NCI-H2171 (cell line): ENCODE measurements around the gene DENND1A.

Experiments
- DNase-seq: peaks from one replicate; lab custom pipeline; 2025; lab: John Stamatoyannopoulos, UW

The DENND1A gene

GRCh38 chr9:123725389-123725788 lies 204.5 kb downstream of the DENND1A start:
- no peak for DNase-seq

GRCh38 chr9:123724211-123724796 lies 205.6 kb downstream of the DENND1A start:
- DNase-seq, result no peak

- DNase-seq, result no peak
Observed at GRCh38 chr9:123723135-123723875, 206.6 kb downstream of the DENND1A start.

- no peak for DNase-seq
Observed at GRCh38 chr9:123722378-123722777, 207.5 kb downstream of the DENND1A start.

GRCh38 chr9:123718188-123718587 lies 211.7 kb downstream of the DENND1A start:
- DNase-seq, result no peak

- no peak for DNase-seq
Observed at GRCh38 chr9:123717581-123718175, 212.2 kb downstream of the DENND1A start.

- no peak for DNase-seq
Observed at GRCh38 chr9:123716339-123716945, 213.5 kb downstream of the DENND1A start.

- no peak for DNase-seq
Observed at GRCh38 chr9:123715258-123715657, 214.7 kb downstream of the DENND1A start.

- DNase-seq, result no peak
Observed at GRCh38 chr9:123713282-123713681, 216.6 kb downstream of the DENND1A start.

GRCh38 chr9:123712399-123712798 lies 217.5 kb downstream of the DENND1A start:
- no peak for DNase-seq

- DNase-seq, result no peak
Observed at GRCh38 chr9:123710299-123710698, 219.6 kb downstream of the DENND1A start.

GRCh38 chr9:123702483-123702882 lies 227.4 kb downstream of the DENND1A start:
- no peak for DNase-seq

- no peak for DNase-seq
Observed at GRCh38 chr9:123697686-123698085, 232.2 kb downstream of the DENND1A start.

- DNase-seq, result no peak
Observed at GRCh38 chr9:123696476-123696875, 233.4 kb downstream of the DENND1A start.

- DNase-seq, result no peak
Observed at GRCh38 chr9:123695386-123695785, 234.5 kb downstream of the DENND1A start.

GRCh38 chr9:123691765-123692303 lies 238.1 kb downstream of the DENND1A start:
- DNase-seq, result no peak

GRCh38 chr9:123689701-123690428 lies 240.1 kb downstream of the DENND1A start:
- no peak for DNase-seq

- no peak for DNase-seq
Observed at GRCh38 chr9:123687246-123687751, 242.6 kb downstream of the DENND1A start.

GRCh38 chr9:123686829-123687192 lies 243.1 kb downstream of the DENND1A start:
- DNase-seq, result no peak

- no peak for DNase-seq
Observed at GRCh38 chr9:123686131-123686828, 243.6 kb downstream of the DENND1A start.

GRCh38 chr9:123685489-123686083 lies 244.3 kb downstream of the DENND1A start:
- DNase-seq, result no peak
